ENCODE results near the gene GUCY1A2. TPM values are rescaled to one million over a fixed set of nuclear protein-coding genes. Genes with fewer than 3 reads are reported as not detected.

GUCY1A2 gene
- polyA plus RNA-seq, 3 donors: not detected

GRCh38 chr11:106840146-106840545 is 178.1 kb downstream of the GUCY1A2 start:
- Mint-ChIP-seq H3K27me3 (ENCODE audit: low read depth in 3 of 3) (no peaks in the 10 kb centered on the region), H3K4me3 (no peak overlapping the region), H3K27ac (no peak overlapping the region), H3K4me1 (no peaks in the 10 kb centered on the region), H3K36me3 (no peaks in the 10 kb centered on the region), H3K9me3 (peaks cover 0 to 7% (median 1%) of the 10 kb centered on the region in 7 donors)
- DNase-seq: no peak
- Histone ChIP-seq H3K4me2 (replicated peaks; ENCODE audit: extremely low read depth, low read length, poor library complexity, severe bottlenecking) (no peak overlapping the region), H3K27ac (ENCODE audit: low read depth in 1 of 2, low read length in 2 of 2) (no peak overlapping the region), H4K20me1 (ENCODE audit: insufficient read depth, low read length) (no peaks in the 10 kb centered on the region), H3K9me3 (replicated peaks in 1 of 2; ENCODE audit: control insufficient read depth in 1 of 2, insufficient read depth in 1 of 2, low read length in 2 of 2) (peaks cover 0 to 4% of the 10 kb centered on the region in 2 donors), H3K9ac (ENCODE audit: insufficient read depth, low read length, poor library complexity, severe bottlenecking) (no peak overlapping the region), H3K4me3 (replicated peaks in 1 of 3; ENCODE audit: low read depth in 2 of 3, low read length in 3 of 3) (no peak overlapping the region), H3K27me3 (ENCODE audit: control insufficient read depth in 2 of 2, insufficient read depth in 2 of 2, low read length in 2 of 2) (no peaks in the 10 kb centered on the region), H3K4me1 (ENCODE audit: control insufficient read depth in 1 of 2, insufficient read depth in 2 of 2, low read length in 2 of 2) (no peaks in the 10 kb centered on the region), H3K79me2 (ENCODE audit: insufficient read depth, low read length) (no peaks in the 10 kb centered on the region), H2AFZ (ENCODE audit: insufficient read depth, low read depth, low read length, poor library complexity, severe bottlenecking) (no peak overlapping the region), H3K36me3 (replicated peaks in 1 of 2; ENCODE audit: control insufficient read depth in 1 of 2, insufficient read depth in 2 of 2, low read length in 2 of 2) (no peaks in the 10 kb centered on the region)
- no peak for TF ChIP-seq CTCF (IDR thresholded peaks at IDR 0.05)
- intact Hi-C loops (cut with micrococcal nuclease): no loop called here
- WGBS (ENCODE audit: insufficient coverage): no CpG with 5 or more reads among the region's 1 CpG

GRCh38 chr11:106834567-106834966 is 183.7 kb downstream of the GUCY1A2 start:
- Histone ChIP-seq H4K20me1 (ENCODE audit: insufficient read depth, low read length) (no peaks in the 10 kb centered on the region), H3K27me3 (ENCODE audit: control insufficient read depth in 2 of 2, insufficient read depth in 2 of 2, low read length in 2 of 2) (no peaks in the 10 kb centered on the region), H3K4me1 (ENCODE audit: control insufficient read depth in 1 of 2, insufficient read depth in 2 of 2, low read length in 2 of 2) (no peaks in the 10 kb centered on the region), H2AFZ (ENCODE audit: insufficient read depth, low read depth, low read length, poor library complexity, severe bottlenecking) (no peak overlapping the region), H3K4me2 (replicated peaks; ENCODE audit: extremely low read depth, low read length, poor library complexity, severe bottlenecking) (no peak overlapping the region), H3K9me3 (replicated peaks in 1 of 2; ENCODE audit: control insufficient read depth in 1 of 2, insufficient read depth in 1 of 2, low read length in 2 of 2) (peaks cover 0 to 6% of the 10 kb centered on the region in 2 donors), H3K4me3 (replicated peaks in 1 of 3; ENCODE audit: low read depth in 2 of 3, low read length in 3 of 3) (no peak overlapping the region), H3K79me2 (ENCODE audit: insufficient read depth, low read length) (no peaks in the 10 kb centered on the region), H3K9ac (ENCODE audit: insufficient read depth, low read length, poor library complexity, severe bottlenecking) (no peak overlapping the region), H3K27ac (ENCODE audit: low read depth in 1 of 2, low read length in 2 of 2) (no peak overlapping the region), H3K36me3 (replicated peaks in 1 of 2; ENCODE audit: control insufficient read depth in 1 of 2, insufficient read depth in 2 of 2, low read length in 2 of 2) (no peaks in the 10 kb centered on the region)
- Mint-ChIP-seq H3K27me3 (ENCODE audit: low read depth in 3 of 3) (no peaks in the 10 kb centered on the region), H3K36me3 (no peaks in the 10 kb centered on the region), H3K27ac (no peak overlapping the region), H3K4me1 (no peaks in the 10 kb centered on the region), H3K4me3 (no peak overlapping the region), H3K9me3 (peaks cover 0 to 3% (median 0%) of the 10 kb centered on the region in 7 donors)
- 96% methylated on average over 2 of the region's 2 CpGs for WGBS (ENCODE audit: insufficient coverage)
- no peak for TF ChIP-seq CTCF (IDR thresholded peaks at IDR 0.05)
- intact Hi-C loops (cut with micrococcal nuclease): no loop called here
- DNase-seq: no peak

Data from CD14-positive monocyte (primary cell).